ENCODE data around the gene CCNL2. TPM values are rescaled to one million over a fixed set of nuclear protein-coding genes. Genes with fewer than 3 reads are reported as not detected.
A peak's percentile ranks its signal among the peaks of the same experiment; 100 is the strongest.

Gene CCNL2
- total RNA-seq, 1 donor from 2014 or later, result 261 TPM

DNA sequence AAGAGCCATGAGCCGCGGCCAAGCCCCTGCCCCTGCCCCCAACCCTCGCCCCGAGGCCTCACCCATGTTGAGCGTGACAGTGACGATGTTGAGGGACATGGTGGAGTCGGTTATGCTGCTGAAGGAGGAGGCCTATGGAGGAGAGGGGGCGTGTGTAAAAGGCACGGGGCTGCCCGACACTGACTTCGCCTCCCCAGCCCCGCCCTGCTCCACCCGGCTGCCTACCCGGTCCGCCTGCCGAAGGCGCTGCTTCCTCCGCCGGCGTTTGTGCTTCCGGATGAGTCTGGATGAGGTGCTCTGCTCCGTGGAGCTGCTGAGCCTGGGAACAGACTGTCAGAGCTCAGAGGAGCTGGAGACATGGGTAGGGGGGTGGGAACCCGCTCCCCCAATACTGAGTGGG, 59.0 kb downstream of the CCNL2 start:
- no peaks in the 10 kb centered on the region for H3K4me1 Mint-ChIP-seq
- peak overlapping the region; percentile 44 for H3K4me3 Mint-ChIP-seq
- H3K9me3 Mint-ChIP-seq, result no peaks in the 10 kb centered on the region
- H3K36me3 Mint-ChIP-seq (ENCODE audit: low read depth), result peaks cover 10% of the 10 kb centered on the region
- H3K27me3 Mint-ChIP-seq (ENCODE audit: low read depth), result no peaks in the 10 kb centered on the region
- no peak for DNase-seq (ENCODE audit: low read depth, low spot score)
- no peak overlapping the region for H3K27ac Mint-ChIP-seq (ENCODE audit: unreplicated experiment)
- TF ChIP-seq, protein P1, sequence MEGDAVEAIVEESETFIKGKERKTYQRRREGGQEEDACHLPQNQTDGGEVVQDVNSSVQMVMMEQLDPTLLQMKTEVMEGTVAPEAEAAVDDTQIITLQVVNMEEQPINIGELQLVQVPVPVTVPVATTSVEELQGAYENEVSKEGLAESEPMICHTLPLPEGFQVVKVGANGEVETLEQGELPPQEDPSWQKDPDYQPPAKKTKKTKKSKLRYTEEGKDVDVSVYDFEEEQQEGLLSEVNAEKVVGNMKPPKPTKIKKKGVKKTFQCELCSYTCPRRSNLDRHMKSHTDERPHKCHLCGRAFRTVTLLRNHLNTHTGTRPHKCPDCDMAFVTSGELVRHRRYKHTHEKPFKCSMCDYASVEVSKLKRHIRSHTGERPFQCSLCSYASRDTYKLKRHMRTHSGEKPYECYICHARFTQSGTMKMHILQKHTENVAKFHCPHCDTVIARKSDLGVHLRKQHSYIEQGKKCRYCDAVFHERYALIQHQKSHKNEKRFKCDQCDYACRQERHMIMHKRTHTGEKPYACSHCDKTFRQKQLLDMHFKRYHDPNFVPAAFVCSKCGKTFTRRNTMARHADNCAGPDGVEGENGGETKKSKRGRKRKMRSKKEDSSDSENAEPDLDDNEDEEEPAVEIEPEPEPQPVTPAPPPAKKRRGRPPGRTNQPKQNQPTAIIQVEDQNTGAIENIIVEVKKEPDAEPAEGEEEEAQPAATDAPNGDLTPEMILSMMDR (conservative IDR thresholded peaks at IDR 0.05), result no peak

DNA sequence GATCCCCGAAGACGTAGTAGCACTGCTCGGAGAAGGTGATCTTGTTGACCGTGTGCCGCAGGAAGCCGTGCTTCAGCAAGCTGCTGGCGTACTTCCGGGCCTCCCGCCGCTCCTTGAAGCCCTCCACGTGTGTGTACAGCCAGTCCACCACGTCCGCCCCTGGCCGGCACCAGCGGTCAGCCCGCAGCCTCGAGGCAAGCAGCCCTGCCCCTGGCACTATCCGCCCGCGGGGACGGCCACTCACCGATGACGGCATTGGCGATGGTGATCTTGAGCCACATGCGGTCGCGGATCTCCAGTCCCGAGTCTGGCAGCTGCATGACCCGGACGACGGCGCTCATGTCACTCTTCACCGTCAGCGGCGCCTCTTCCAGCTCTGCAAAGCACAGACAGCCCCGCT, 60.9 kb downstream of the CCNL2 start:
- Mint-ChIP-seq H3K27me3 (ENCODE audit: low read depth) (no peaks in the 10 kb centered on the region), H3K9me3 (no peaks in the 10 kb centered on the region), H3K4me3 (no peak overlapping the region), H3K36me3 (ENCODE audit: low read depth) (peaks cover 10% of the 10 kb centered on the region), H3K27ac (ENCODE audit: unreplicated experiment) (no peak overlapping the region), H3K4me1 (no peaks in the 10 kb centered on the region)
- TF ChIP-seq, protein P1 (conservative IDR thresholded peaks at IDR 0.05), result no peak
- no peak for DNase-seq (ENCODE audit: low read depth, low spot score)

DNA sequence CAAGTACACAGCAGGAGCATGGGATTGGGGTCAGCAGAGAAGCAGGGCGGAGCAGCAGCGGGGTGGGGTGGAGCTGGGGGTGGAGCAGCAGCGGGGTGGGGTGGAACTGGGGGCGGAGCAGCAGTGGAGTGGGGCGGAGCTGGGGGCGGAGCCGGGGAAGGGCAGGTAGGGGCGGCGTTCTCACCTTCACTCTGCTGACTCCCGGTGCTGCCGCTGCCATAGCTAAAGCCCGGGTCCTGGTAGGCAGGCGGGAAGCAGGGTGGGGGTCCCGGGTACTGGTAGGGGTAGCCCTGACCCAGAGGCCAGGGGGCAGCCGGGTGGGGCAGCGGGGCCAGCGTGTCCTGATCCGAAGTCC, 61.4 kb downstream of the CCNL2 start:
- H3K27me3 Mint-ChIP-seq (ENCODE audit: low read depth), result no peaks in the 10 kb centered on the region
- no peaks in the 10 kb centered on the region for H3K4me1 Mint-ChIP-seq
- H3K4me3 Mint-ChIP-seq, result no peak overlapping the region
- H3K27ac Mint-ChIP-seq (ENCODE audit: unreplicated experiment), result no peak overlapping the region
- TF ChIP-seq, protein P1 (conservative IDR thresholded peaks at IDR 0.05), result no peak
- H3K36me3 Mint-ChIP-seq (ENCODE audit: low read depth), result peaks cover 10% of the 10 kb centered on the region
- no peak for DNase-seq (ENCODE audit: low read depth, low spot score)
- H3K9me3 Mint-ChIP-seq, result no peaks in the 10 kb centered on the region

DNA sequence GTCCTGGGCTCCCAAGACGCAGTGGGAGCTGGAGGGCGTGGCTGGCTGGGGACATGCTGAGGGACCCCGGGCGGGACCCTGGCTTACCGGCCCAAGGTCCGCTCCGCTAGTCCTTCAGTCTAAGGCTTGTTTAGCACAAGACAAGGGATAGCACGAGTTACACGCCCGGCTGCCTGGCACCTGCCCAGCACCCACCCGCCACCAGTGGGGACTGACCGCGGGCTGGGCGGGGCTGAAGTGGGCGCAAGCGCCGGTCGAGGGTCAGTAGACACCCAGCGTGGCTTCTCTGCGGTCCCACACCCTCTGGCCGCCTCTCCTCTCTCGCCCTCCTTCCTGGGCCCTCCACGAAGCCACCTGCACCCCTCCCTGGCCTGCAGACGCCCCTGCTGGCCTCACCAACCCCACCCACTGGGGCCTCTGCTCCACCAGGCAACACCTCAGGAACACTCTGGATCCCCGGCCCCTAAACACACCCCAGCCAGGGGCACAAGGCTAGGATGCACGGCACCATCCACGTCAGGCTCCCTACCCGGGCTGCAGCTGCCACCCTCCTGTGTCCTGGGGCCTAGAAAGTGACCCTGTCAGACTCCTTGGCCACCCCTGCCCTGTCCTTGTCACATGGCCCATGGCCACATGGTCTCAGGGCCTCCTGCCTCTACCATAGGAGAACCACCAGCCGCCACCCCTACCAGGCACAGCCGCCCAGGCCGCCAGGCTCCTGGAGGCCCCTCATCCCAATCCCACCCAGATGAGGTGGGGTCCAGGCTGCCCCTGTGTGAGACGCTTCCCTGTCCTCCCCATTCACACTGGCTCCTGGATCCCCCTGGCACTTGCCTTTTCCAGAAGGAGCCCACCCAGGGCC, 62.0 kb downstream of the CCNL2 start:
- no peak for DNase-seq (ENCODE audit: low read depth, low spot score)
- Mint-ChIP-seq H3K9me3 (no peaks in the 10 kb centered on the region), H3K27ac (ENCODE audit: unreplicated experiment) (no peak overlapping the region), H3K4me1 (no peaks in the 10 kb centered on the region), H3K4me3 (no peak overlapping the region), H3K27me3 (ENCODE audit: low read depth) (no peaks in the 10 kb centered on the region), H3K36me3 (ENCODE audit: low read depth) (peaks cover 10% of the 10 kb centered on the region)
- TF ChIP-seq, protein P1 (conservative IDR thresholded peaks at IDR 0.05), result no peak

DNA sequence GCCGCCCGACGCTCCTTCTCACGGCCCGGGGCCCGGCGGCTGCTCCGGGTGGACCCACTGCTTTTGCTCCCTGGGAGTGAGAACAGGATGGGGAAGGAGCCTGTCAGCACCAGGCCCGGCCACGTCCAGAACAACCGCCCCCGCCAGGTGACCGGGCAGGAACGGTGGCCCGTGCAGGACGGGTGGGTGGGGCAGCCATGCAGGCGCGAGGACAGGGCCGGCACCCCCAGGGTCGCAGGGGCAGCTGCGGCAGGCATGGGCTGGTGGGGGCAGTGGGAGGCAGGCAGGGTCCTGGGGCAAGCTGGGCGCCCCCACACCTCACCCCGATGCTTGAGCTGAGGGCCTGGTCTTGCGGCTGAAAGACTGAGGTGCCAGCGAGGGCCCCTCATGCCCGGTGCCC, 62.7 kb downstream of the CCNL2 start:
- no peak for DNase-seq (ENCODE audit: low read depth, low spot score)
- no peaks in the 10 kb centered on the region for H3K4me1 Mint-ChIP-seq
- no peak overlapping the region for H3K27ac Mint-ChIP-seq (ENCODE audit: unreplicated experiment)
- peaks cover 10% of the 10 kb centered on the region for H3K36me3 Mint-ChIP-seq (ENCODE audit: low read depth)
- TF ChIP-seq, protein P1 (conservative IDR thresholded peaks at IDR 0.05), result no peak
- H3K4me3 Mint-ChIP-seq, result no peak overlapping the region
- H3K9me3 Mint-ChIP-seq, result no peaks in the 10 kb centered on the region
- H3K27me3 Mint-ChIP-seq (ENCODE audit: low read depth), result no peaks in the 10 kb centered on the region

Data from neural crest cell (in vitro differentiated cells).